HG02759 (cell line): ENCODE data around the gene LY6G6D.
"Not testable (repeated sequence)": the region's sequence is repeated elsewhere in the genome, so short reads cannot be mapped to it uniquely, and the experiment has no call there.

ENCODE experiments used
- ATAC-seq: cut with Tn5 transposase; IDR thresholded peaks from one replicate; pipeline ENCODE4 v1.9.1; 2021; ENCODE audit warnings: mild to moderate bottlenecking, moderate library complexity; ENCODE audit not compliant: unreplicated experiment

LY6G6D gene

DNA sequence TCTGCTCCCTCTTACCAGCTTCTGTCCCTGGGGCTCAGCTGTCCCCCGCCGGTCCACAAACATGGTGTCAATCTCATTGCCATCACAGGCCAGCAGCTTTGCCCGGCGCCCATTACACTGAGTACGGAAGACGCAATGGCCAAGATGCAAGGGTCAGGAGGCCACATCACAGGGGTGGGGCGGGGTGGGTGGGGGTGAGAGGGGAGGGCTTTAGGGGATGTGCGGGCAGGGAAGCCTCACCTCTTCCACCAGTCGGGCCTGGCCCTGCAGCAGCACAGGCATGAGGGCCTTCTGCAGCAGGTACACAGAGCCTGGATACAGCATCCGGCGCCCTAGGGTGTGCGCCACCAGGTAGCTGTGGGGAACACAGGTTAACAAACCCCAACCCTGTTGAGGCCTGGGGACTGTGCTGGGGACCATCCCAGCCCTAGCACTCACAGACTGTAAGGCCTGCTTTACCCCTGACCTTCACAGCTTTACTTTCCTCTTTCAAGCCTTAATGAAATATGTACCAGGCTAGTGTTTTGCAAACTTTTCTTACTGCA, 23.5 kb upstream of the LY6G6D start:
- no peak for ATAC-seq

DNA sequence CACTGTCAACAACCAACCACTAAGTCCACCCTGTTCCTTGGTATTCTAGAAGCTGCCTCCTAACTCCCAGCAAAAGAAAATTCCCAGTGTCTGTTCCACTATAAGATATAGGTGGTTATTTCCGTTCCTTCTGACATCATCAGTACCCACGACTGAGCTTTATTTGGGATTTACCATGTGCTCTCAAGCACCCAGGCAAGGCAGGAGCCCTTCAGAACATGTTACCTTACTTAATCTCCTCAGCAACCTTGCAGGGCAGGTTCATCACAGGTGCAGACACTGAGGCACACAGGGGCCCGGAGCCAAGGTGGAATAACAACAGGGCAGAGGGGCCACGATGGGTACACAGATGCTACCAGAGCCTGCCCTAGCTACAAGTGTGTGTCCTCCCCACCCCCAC, 22.8 kb upstream of the LY6G6D start:
- ATAC-seq: no peak

DNA sequence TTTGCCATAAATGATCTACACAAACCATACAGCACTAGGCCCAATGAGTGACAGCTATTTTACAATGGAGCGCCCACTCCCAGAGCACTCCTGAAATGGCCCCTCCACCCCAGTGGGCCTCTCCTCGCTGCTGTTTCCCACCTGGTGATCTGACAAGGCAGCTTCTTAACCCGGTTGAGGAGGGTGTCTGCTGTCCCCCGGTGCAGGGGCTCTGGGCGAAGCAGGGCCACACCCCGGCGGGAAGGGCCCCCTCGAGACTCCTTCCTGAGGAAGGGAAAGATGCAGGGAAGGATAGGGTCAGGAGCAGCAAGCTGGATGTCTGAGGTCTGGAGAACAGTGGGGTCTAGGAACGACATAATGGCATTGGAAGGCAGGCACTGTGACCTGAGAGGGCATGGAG, 22.3 kb upstream of the LY6G6D start:
- ATAC-seq: no peak

DNA sequence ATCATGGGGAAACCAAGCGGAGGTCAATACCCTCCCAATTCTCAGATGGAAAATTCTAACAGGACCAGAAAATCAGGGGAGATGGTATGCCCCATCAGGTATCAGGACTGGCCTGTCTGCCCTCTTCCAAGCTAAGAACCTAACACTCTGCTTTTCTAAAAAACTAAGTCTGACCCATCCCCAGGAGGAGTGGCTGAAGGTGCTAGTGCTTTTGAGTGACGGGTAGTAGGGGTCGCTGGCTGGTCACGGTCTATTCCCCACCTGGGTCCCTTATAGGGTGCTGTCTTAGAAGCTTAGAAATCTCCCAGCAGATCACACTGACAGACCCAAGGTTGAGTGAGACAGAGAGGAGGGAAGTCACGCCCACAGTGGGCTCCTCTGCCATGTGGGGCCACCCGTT, 21.6 kb upstream of the LY6G6D start:
- ATAC-seq: no peak

DNA sequence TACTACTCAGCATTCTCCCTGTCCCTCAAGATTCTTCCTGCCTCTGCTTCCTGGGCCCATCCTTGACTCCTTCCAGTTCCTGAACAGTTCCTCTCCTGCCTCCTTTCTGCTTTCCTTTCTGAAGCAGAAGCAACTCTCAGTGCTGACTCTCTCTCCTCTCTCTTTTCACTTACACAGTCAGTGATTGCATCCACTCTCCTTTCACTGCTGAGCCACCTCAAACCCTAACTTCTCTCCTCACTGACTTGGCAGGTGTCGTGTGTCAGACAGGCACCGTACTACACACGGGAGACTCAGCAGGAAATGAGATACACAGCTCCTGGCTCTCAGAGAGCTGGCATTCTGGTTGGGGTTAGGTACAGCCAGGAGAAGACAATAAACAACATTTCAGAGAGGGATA, 17.6 kb upstream of the LY6G6D start:
- no peak for ATAC-seq

DNA sequence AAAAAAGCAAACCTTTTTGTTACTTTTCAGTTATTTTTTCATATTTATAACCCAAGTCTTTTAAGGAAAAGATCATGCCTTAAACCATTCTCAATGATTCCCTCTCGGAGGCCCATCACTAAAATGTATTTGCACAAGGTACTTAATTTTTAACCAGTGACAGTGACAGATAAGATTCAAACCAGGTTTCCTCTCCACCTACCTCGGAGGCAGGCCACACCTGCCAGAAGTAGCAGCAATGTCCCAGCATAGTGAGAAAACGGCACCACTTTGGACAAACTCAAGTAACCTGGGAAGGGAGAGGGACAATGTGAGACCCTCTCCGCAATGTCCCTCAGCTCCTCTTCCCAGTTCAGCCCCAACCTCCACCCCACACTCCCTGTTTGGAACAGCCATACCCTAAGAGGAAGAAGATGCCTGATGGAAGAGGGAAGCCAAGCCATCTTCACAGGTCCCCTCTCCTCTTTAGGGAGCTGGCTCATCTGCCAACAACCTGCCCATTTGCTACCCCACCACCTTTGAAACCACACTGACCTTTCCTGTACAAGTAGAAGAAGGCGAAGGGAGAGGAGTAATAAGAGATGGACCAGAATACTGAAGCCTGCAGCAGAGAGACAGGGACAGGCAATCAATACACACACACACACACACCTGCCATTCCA, 14.3 kb upstream of the LY6G6D start:
- no peak for ATAC-seq

DNA sequence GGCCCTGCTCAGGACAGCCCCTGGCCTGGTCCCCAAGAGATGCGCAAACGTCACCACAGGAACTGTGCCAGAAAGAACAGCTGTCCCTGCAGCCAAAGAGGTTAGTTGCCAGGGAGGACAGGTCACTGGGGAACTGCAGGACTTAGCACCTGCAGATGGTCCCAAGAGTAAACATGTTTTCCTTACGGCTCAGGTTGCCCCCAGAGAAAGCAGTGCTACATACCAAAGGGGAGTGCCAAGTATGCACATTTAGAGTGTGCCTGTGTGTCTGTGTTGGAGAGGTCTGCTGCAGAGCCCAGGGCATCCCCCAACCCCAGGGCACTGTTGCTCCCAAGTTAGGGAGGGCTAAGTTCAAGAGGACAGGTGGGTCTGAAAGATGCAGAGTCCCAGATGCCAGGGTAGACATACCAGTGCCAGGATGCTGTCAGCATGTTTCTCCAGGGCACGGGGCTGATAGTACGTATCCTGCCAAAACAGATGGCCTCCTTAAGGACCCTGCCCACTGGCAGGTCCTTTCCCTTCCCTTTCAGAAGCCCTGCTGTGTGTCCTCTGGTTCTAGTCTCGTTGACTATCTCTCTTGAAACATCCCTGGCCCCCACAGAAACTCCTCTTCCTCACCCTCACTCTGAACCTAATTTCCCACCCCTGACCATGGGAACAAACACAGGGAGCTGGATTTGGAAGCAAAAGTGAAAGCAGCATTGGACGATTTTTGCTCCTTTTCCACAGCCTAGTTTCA, 13.3 kb upstream of the LY6G6D start:
- no peak for ATAC-seq

DNA sequence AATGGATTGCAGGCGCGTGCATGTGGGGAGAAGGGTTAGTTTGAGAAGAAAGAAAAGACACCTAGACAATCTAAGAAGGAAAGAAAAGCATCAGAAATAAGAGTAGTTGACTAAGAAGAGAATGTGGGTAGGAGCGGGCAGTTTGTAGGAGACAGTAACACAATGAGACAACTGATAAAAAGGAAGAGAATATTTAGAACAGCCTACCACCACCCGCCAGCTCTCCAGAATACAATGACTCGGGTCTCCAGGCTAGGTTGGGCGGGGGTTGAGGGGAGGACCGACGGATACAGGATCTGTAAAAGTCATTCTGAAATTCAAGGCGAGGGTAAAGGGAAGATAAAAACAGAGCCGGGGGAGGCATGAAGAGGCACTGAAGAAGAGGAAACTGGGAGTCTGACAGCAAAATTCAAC, 12.7 kb upstream of the LY6G6D start:
- no peak for ATAC-seq

DNA sequence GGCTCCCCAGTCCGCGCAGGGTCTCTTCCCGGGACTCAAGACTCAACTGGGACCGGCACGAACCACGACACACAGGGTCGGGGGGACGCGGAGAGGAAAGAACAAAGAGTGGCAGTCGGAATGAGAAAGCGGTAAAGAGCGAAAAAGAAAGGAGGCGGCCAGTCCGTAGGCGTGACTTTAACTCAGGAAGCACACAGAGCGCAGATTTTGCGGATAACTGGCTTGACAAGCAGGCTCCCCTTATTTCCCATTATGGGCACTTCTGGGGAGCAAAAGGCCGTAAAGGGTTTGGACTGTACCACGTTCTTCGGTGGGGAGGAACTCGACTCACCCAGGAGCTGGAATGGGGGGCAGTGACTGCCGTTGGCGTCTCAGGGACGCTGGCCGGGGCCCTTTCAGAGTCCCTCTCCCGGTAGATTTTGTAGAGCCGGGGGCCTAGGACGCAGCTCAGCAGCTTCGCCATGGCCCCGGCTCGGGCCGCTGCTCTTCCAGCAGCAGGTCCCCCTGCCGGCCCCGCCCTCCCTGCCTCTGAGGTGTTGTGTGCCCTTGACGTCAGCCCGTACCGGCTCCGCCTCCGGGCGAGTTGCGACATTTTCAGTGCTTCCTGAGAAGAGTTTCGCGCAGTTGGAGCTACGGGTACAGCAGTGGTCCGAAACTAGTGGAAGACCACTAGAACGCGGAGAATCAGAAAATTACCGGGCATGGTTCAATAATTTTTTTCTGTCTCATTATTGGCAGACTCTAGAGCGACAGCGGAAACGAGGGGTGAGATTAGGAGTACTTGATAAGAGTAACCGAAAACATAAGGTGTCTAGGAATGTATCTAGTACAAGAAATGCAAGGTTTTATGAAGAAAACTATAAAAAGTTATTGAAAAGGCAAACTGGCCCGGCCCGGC, 12.1 kb upstream of the LY6G6D start, which contains the start of gene ABHD16A:
ABHD16A (minus strand) TSS at position 506 of the 898 bp plus-strand sequence; CDS start at position 463, 43 bp downstream.
- ATAC-seq: peak; percentile 93

DNA sequence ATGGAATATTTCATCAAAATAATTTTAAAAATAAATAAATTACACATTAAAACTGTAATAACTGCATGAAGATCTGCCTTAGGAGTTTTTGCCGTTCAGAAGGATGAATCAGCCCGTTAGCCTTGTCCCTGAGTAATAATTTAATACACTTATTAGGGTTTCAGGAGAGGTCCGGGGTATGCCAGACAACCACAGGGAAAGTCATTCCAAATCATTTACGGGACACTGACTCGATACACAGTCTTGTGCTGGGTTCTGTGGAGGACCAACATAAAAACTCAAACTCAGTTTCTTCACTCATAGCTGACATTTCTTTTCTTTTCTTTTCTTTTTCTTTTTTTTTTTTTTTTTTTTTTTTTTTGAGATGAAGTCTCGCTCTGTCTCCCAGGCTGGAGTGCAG, 9.2 kb upstream of the LY6G6D start:
- ATAC-seq: no peak

DNA sequence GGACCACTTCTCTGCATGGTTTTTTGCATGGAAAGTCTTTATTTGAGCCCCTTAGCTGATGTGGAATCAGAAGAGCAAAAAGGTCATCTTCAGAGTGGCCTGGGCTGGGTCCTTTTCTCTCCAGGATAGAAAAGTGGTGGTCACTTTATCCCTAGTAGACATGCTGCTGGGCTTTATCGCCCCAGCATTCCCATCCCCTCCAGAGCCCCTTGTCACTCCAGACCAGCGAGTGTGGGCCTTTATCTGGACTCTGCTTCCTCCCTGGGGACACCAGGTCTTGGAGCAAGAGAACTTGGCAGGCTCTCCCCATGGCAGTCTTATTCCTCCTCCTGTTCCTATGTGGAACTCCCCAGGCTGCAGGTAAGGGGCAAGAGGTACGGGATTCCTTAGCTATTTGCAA, 8.5 kb upstream of the LY6G6D start, which contains the start of gene LY6G6F:
LY6G6F (plus strand) TSS at position 268 of the 400 bp plus-strand sequence; CDS start at position 309, 41 bp downstream.
- no peak for ATAC-seq

DNA sequence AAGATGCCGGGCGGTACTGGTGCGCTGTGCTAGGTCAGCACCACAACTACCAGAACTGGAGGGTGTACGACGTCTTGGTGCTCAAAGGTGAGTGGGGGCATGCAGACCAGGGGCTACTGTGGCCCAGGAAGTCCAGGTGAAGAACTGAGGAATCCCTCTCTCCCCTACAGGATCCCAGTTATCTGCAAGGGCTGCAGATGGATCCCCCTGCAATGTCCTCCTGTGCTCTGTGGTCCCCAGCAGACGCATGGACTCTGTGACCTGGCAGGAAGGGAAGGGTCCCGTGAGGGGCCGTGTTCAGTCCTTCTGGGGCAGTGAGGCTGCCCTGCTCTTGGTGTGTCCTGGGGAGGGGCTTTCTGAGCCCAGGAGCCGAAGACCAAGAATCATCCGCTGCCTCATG, 7.4 kb upstream of the LY6G6D start:
- ATAC-seq: no peak

DNA sequence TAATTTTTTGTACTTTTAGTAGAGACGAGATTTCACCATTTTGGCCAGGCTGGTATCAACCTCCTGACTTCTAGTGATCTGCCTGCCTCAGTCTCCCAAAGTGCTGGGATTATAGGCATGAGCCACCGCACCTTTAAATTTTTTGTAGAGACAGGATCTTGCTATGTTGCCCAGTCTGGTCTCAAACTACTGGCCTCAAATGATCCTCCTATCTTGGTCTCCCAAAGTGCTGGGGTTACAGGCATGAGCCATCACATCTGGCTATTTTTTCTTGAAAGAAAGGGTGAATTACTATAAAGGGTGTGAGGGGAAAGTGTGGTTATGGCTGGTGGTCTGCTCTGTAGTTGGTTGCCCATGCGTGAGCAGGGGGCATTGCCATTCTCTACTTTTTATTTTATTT, 6.9 kb upstream of the LY6G6D start:
- no peak for ATAC-seq

DNA sequence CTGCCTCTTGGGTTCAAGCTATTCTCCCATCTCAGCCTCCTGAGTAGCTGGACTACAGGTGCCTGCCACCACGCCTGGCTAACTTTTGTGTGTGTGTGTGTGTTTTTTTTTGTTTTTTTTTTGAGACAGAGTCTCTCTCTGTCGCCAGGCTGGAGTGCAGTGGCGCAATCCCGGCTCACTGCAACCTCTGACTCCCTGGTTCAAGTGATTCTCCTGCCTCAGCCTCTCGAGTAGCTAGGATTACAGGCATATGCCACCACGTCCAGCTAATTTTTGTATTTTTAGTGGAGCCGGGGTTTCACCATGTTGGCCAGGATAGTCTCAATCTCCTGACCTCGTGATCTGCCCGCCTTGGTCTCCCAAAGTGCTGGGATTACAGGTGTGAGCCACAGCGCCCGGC, 6.0 kb upstream of the LY6G6D start:
- not testable (repeated sequence) for ATAC-seq

DNA sequence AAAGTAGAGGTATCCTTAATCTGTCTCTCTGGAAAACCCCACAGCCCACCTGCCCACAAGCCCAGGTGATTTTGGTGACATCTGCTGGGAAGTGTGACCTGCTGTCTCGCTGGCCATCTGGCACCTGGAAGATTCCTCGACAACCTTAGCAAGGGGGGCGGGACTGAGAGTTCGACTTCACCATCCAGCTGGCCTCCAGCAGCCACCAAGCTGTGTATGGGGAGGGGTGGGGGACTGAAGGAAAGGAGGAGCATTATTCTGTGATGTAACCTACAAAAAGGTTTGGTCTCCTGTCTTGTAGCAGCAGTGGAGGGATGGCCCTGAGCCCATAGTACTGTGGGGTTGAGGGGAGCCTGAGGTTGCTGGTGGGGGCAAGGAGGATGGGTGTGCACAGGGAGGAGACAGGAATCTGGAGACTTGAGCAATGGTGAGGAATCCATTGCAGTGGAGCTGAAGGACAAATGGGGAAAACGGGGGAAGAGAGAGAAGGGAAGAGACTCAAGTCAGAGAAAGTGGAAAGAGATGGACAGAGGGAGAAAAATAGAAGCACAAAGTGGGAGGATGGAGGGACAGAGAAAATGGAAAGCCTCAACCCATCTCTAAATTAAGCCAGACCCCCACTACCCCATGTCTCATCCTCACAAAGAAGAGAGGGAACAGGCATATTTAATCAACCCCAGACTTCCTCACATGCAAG, 4.5 kb upstream of the LY6G6D start:
- ATAC-seq: no peak

DNA sequence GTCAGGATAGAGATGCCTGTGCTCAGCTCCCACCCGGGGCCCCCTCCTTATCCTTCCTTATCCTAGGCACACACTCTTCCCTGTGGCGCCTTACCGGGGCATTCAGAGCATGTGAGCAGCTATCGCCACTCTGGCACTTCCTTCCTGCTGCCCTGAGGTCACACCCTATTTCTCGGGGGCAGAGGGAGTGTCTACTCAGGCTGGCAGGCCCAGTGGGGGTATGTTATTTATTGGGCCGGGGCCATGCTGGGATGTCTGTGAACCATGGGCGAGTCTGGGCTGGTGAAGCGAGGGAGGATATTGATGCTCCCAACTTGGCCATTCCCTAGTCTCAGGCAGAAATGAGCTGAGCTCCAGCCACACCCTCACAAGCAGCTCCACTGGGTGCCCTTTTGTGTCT, 3.9 kb upstream of the LY6G6D start:
- no peak for ATAC-seq

DNA sequence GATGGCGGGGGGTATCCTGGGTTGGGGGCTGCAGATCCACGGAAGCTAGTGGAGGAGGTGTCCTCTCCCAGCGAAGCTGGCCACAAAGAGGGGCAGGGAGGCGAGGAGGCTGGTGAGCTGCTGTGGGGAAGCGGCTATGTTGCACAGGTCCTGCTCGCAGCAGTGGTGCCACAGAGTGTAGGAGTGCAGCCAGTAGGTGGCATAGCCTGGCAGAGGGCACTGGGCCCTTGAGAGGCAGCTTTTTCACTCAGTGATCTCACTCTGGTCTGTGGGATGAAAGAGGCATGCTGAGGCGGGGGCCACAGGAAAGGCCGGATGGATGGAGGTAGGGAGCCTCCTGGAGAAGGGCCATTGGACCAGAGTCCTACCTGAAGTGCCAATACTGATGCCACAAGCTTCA, 2.9 kb upstream of the LY6G6D start:
- ATAC-seq: no peak

DNA sequence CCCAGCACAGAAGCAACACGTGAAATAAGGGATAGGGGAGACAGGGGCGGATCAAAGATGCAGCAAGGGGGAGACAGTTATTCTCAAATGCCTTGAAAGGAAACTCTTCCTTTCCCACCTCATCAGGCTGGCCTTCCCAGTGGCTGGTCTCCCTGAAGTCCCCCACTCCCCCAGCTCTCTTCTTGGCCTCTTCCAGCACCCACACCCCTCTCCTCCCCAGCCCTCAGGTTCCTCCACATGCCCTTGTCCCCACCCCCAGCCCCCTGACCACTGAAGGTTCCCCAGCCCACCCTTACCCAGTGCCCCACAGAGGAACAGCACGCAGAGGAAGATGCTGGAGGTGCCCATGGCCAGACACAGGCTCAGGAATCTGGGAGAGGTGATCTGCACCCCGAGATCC, 1.7 kb upstream of the LY6G6D start:
- ATAC-seq: no peak

DNA sequence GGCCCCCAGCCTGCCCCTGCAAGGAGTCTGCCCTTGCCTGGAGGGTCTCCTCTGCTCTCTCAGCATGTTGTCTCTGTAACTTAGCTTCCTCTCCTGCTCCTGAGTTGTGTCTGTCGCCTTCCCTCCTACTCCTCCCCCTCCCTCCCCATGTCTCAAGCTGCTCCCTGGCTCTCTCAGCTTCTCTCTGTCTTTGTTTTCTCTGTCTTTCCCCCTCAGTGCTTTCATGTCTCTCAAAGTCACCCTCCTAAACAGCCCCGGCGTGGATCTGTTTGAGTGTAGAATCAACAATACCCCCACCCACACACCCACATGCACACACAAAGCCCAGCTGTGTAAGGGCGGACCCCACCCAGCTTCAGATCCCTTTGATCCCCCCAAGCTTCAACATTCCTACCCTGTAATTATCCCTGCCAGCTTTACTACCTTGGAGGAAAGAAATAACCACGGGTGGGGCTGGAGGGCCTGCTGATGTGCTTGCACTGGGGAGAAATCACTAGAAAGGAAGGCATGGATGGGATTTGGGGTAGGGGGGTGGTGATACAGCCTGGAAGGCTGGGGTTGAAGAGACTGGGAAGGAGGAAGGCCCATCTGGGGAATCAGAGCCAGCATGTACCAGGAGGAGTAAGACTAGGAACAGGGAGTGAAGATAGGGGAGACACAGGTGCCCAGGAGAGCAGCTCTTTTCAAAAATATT, 1.0 kb upstream of the LY6G6D start:
- no peak for ATAC-seq
